ENCODE data around the gene PIAS1. TPM values are rescaled to one million over a fixed set of nuclear protein-coding genes. Genes with fewer than 3 reads are reported as not detected.
A peak's percentile ranks its signal among the peaks of the same experiment; 100 is the strongest.
"Not testable (repeated sequence)": the region's sequence is repeated elsewhere in the genome, so short reads cannot be mapped to it uniquely, and the experiment has no call there.

PIAS1 gene
- total RNA-seq, 1 donor from 2014 or later, result 12.7 TPM

DNA sequence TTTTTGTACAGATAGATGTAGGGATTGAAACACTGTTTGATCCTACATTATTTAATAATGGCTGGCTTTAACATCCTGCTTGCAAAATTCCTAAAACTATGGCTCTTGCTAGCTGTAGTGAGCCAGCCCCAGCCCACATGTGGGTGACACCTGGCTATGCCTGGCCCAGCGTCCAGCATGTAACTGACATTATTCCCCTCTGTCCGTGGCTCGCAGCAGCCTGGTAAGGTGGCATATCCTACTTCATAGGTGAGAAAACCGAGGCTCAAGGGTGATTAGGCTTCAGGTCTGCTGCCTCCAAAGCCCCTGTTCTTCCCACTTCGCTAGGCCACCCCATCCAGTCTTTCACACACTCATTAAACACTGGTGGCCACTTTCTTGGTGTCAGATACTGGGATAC is 149.4 kb downstream of the PIAS1 start:
- no peak for DNase-seq (ENCODE audit: low read depth in 2 of 2)

- no peak for DNase-seq (ENCODE audit: low read depth in 2 of 2)
These were observed 149.8 kb downstream of the PIAS1 start for GRCh38 chr15:68203956-68204355.

GRCh38 chr15:68204361-68204760 is 150.2 kb downstream of the PIAS1 start:
- no peak for DNase-seq (ENCODE audit: low read depth in 2 of 2)

DNA sequence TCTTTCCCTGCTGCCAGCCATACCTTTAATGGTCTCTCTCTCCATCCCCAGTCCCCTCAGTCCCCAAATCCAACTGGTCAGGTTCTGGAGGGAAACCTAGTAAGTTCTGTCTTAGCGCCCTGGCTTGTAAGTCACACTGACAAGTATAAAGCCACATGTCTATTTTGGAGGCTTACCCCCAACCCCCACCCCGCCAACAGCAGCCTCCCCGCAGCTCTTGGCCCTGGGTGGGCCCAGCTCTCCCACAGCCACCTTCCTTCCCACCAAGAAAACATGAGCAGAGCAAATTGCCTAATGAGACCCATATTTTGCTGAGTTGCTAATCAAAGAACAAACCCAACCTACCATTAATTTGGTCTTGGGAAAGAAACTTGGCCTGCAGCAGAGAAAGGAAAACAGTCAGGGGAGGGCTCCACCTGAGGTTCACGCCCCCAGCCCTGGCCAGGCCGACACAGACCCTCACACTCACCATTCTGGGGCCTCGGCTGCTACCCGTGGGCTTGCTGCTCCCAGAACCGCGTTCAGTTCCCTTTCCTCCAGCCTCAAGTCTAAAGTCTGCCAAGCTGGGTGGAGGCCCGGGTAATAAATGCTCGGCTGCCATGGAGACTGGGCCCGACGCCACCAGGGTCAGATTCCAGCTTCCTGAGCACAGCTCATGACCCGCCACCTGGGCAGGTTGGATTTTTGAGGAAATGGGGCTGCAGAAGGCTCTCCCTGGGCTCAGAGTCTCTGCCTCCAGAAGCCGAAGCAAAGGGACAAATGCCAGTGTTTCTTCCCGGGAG is 150.9 kb downstream of the PIAS1 start, which contains the start of gene CALML4:
Gene CALML4 (minus strand): TSS at position 557 of the 782 bp plus-strand sequence. CDS start 85 bp downstream, at position 472.
- DNase-seq (ENCODE audit: low read depth in 2 of 2), result peak; percentile 68 to 69

DNA sequence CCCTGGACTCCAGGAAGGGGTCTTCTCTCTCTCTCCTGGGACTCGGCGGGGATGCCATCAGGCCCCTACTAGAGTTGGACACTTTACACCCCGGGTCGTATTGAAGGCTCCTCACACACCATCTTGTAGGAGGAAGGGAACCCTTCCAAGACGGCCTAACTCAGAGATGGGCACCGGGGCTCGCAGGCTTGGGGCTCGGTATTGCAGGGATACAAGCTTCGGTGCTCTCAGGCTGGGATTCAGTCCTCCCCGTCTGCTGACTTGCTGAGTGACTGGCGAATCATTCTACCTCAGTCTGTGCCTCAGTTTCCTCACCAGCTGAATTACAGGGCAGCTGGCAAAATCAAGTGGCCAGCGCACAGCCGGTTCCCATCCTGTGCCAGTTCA is 151.4 kb downstream of the PIAS1 start:
- no peak for DNase-seq (ENCODE audit: low read depth in 2 of 2)

- peak in 1 of 2 donors; percentile 54 for DNase-seq (ENCODE audit: low read depth in 2 of 2)
These were observed 151.9 kb downstream of the PIAS1 start for GRCh38 chr15:68205954-68206539.

DNA sequence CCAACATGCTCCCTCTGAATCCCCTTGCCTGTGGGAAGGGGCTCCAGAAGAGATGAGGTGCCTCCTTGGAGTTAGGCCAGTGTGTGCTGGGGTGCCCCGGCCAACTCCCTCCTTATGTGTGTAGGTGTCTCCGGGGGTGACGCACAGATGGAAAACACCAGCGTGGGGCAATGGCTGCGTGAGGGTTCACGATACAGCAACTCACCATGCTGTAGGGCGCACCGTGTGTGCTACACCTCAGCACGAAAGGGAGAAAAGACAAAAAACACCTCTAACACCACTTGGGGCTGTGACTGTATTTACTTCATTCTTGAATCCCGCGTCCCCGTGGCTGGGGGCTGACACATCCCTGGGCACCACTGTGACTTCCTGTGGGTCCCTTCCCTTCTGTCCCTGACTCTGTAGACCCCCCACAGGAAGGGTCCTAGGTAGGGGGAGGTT is 152.6 kb downstream of the PIAS1 start:
- no peak for DNase-seq (ENCODE audit: low read depth in 2 of 2)

DNA sequence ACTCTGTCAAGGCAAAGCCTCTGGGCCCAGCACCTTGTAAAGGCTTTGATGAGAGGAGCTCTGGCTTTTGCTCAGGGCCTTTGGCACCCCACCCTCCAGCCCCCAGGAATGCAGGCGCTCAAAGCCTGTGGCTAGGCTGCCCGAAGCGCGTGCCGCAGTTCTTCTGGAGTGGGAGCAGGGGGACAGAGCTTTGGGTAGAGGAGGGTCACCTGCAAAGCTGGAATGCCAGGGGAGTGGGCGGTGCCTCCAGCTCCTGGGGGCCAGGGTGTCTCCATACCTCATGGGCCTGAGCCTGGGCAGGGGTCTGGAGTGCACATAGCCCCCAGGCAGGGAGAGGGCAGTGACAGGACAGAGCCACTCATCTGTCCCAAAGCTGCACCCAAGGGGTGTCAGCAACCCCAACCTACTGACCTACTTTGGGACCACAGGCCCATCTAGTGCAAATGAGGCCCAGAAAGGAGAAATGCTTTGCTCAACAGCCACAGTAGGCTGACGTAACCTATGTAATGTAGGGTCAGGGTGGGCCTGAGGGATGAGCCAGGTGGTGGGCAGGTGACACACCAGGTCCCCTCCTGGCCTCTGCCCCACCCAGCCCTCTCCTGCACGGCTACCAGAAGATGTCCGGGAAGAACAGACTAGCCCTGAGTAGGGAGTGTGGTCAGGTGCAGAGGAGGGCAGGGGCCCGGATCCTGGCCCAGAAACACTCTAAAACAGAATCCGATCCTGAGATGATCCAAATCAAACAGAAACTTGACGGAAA is 153.2 kb downstream of the PIAS1 start:
- no peak for DNase-seq (ENCODE audit: low read depth in 2 of 2)

DNA sequence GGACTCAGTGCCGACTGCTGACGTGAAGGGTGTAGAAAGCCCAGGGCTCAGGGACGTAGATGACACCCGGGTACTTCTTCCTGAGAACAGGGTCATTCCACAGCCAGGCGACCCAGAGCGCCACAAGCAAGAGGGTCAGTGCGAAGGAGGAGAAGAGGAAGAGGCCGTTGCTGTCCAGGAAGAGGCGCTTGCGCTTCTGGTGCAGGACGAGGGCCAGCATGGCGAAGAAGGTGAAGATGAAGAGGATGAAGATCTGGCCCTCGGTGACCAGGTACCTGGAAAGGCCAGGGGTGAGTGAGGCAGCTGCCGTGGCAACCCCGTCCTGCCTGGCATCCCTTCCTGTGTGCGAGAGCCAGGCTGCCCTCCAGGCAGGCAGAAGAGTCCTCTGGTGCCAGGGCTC is 154.0 kb downstream of the PIAS1 start:
- no peak for DNase-seq (ENCODE audit: low read depth in 2 of 2)

- no peak for DNase-seq (ENCODE audit: low read depth in 2 of 2)
These were observed 154.6 kb downstream of the PIAS1 start for GRCh38 chr15:68208636-68209240.

GRCh38 chr15:68209272-68209671 is 155.2 kb downstream of the PIAS1 start:
- no peak for DNase-seq (ENCODE audit: low read depth in 2 of 2)

DNA sequence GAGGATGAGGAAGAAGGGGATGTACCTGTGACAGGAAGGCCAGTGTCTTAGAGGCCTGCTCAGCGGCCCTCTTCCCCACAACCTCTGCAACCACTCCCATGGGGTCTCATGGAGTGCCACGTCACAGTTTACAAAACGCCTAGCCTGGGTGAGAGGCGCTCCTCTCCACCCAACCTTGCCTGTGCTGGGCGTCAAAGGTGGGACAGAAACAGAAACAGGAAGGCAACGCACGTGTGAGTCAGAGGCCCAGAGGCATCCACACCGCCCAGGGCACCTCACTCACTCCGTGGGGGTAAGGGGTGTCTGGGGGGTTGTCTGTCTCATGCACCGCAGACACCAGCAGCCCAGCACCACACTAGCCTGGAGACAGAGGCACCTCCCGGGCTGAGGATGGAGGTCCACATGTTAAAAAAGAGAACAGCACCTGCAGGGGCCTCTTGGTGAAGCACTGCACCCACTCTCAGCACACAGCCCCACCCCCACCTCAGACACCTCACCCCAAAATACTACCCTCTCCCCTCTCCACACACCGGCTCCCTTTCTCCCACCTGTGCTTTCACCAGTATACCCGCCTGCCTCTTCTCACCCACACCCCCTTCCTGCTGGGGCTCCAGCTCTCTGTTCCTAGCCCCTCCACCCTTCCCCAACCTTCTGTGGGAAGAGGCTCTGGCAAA is 155.8 kb downstream of the PIAS1 start:
- peak in 1 of 2 donors; percentile 33 for DNase-seq (ENCODE audit: low read depth in 2 of 2)

DNA sequence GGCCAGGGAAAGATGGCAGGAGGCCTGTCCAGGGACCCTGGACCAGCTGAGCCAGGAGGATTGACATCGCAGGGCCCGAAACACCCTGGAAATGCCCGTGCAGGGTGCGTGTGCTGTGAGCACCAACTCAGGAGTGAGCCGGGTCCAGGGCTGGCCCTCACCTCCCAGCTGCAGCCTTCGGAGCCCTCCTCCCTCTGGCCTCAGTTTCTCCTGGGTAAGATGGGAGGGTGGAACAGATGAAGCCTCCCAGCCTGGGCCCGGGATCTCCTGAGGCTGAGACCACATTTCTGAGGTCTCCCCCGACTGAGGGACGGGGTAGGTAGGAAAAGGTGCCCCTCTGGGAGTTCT is 156.3 kb downstream of the PIAS1 start:
- DNase-seq (ENCODE audit: low read depth in 2 of 2), result no peak

- peak; percentile 60 to 74 for DNase-seq (ENCODE audit: low read depth in 2 of 2)
These were observed 156.9 kb downstream of the PIAS1 start for GRCh38 chr15:68210821-68211655.

DNA sequence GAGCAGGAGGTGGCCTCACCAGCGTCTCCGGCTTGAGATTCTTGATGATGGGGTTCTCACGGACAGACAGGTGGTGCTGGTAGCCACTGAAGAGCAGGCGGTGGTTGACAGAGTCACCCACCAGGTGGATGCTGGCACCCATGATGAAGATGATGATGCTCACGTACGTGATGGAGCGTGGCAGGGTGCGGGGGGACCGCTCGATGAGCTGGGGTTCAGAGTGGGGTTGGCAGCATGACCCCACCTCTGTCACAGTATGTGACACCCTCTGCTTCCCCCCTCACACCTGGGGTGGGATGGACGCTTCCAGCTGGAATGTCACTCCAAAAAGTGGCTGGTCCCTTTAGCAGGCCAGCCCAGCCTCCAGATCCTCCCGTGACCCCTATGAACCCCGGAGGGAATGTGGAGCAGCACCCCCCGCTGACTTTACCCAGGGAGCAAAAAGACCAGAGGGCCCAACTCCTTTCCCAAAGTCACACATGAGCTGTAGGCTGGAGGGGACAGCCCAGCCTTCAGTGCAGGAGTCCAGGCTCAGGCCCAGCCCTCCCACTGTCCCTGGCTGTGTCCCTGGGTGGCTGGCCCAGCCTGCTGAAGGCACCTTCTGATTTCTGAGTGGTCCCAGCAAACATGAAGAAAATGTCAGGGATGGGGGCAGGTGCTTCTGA is 157.7 kb downstream of the PIAS1 start:
- no peak for DNase-seq (ENCODE audit: low read depth in 2 of 2)

DNA sequence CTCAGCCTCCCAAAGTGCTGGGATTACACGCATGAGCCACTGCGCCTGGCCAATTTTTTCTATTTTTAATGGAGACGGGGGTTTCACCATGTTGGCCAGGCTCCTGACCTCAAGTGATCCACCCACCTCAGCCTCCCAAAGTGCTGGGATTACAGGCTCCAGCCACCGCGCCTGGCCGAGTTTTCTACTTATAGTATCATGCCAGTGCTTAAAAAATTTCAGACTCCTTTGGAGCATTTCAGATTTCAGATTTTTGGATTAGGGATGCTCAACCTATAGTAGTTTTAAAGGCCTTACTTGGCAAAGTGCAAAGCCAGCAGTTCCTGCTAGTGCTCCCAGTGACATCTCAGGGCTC is 159.4 kb downstream of the PIAS1 start:
- not testable (repeated sequence) for DNase-seq (ENCODE audit: low read depth in 2 of 2)

DNA sequence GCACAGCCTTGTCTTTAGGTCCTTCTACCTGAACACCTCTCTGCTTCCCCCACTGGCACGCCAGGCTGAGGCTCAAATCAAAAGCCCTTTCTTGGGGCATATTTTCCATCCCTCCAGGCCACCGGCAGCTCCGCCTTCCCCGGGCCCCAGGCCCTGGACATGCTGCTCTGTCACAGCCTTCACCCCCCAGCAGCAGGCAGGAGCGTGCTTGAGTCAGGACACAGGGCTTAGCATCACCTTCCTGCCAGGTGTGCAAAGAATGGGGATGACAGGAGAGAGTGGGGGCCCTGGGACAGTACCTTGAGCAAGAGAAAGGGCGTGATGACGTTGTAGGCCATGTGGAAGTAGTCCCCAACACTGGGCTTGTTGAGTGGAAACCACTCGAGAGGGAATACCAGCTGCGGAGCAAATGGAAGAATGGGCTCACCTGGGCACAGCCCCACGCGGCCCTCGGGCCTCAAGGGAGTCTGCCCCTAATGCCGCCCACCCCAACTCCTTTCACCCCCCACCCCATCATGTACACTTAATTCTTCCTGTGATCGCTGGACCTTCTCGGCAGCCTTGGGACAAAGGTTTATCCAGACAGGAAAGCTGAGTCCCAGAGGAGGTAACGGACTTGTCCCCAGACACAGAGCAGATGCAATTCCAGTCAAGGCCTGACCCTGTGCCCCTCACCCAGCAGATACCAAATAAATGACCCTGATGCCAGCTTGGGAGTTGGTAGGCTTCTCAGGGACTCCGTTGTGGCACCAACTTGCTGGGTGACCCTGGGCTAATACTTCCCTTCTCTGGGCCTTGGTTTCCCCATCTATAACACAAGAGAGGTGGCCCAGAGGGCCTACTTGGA is 160.1 kb downstream of the PIAS1 start:
- no peak for DNase-seq (ENCODE audit: low read depth in 2 of 2)

GRCh38 chr15:68214838-68215254 is 160.7 kb downstream of the PIAS1 start:
- DNase-seq (ENCODE audit: low read depth in 2 of 2), result no peak

GRCh38 chr15:68217341-68217740 is 163.2 kb downstream of the PIAS1 start:
- DNase-seq (ENCODE audit: low read depth in 2 of 2), result no peak

Data from lung microvascular endothelial cell (primary cell).